NB4 (cell line): Measurements from ENCODE around the gene CCR7.

Experiments
- MYC ChIP-seq: IDR thresholded peaks from 2 replicates; pipeline ENCODE4 v1.6.1; 2011; ENCODE audit warnings: low read depth, low read length
- POLR2A ChIP-seq: IDR thresholded peaks from 2 replicates; pipeline ENCODE4 v1.6.1; 2011; ENCODE audit warnings: mild to moderate bottlenecking; ENCODE audit not compliant: insufficient read length; ENCODE audit errors: extremely low read depth
- TF ChIP-seq, protein P1 (sequence below): IDR thresholded peaks from one replicate; pipeline ENCODE4 v1.5.1; 2012; ENCODE audit warnings: low read depth, low read length

DNA sequence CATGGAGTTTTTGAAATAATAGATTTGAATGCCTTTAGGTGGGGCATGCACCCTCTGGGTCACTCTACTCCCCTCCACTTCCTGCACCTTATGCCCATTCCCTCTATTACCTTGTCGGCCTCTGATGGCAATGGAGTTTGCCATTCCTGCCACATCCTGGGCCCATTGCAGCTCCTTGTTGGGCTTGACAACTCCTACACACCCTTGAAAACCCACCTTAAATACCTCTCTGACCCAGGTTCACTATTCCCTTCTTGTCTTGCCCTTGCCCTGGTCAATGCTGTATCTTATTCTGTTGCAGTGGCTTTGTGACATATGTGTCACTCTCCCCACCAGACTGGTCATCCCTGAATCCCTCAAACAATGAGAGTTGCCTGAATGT lies 2.4 kb downstream of the CCR7 start:
- TF ChIP-seq POLR2A (no peak), MYC (no peak)
- TF ChIP-seq, protein P1, sequence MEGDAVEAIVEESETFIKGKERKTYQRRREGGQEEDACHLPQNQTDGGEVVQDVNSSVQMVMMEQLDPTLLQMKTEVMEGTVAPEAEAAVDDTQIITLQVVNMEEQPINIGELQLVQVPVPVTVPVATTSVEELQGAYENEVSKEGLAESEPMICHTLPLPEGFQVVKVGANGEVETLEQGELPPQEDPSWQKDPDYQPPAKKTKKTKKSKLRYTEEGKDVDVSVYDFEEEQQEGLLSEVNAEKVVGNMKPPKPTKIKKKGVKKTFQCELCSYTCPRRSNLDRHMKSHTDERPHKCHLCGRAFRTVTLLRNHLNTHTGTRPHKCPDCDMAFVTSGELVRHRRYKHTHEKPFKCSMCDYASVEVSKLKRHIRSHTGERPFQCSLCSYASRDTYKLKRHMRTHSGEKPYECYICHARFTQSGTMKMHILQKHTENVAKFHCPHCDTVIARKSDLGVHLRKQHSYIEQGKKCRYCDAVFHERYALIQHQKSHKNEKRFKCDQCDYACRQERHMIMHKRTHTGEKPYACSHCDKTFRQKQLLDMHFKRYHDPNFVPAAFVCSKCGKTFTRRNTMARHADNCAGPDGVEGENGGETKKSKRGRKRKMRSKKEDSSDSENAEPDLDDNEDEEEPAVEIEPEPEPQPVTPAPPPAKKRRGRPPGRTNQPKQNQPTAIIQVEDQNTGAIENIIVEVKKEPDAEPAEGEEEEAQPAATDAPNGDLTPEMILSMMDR, result no peak
